Ascending aorta (tissue), 2 donors: ENCODE data around the gene ARHGEF4. TPM values are rescaled to one million over a fixed set of nuclear protein-coding genes. Genes with fewer than 3 reads are reported as not detected.

ENCODE experiments used
- DNase-seq, 2 donors: peaks; one replicate each; pipeline ENCODE4 v3.0.0-alpha.2; 2019; ENCODE audit warnings: low spot score in 2 of 2
- H3K27ac ChIP-seq, 2 donors: fragments of 200-600 bp; sonication (generic); one replicate each; pipeline ENCODE4 v1.5.1; 2016 to 2017; ENCODE audit warnings: mild to moderate bottlenecking in 1 of 2
- H3K27me3 ChIP-seq: fragments of 200-600 bp; sonication (generic); one replicate; pipeline ENCODE4 v1.5.1; 2017
- H3K36me3 ChIP-seq, 2 donors: fragments of 200-600 bp; sonication (generic); one replicate each; pipeline ENCODE4 v1.5.1; 2016
- H3K4me1 ChIP-seq, 2 donors: fragments of 200-600 bp; sonication (generic); one replicate each; pipeline ENCODE4 v1.5.1; 2016 to 2017; ENCODE audit warnings: mild to moderate bottlenecking in 1 of 2
- H3K4me3 ChIP-seq, 2 donors: fragments of 200-600 bp; sonication (generic); one replicate each; pipeline ENCODE4 v1.5.1; 2016 to 2017; ENCODE audit warnings: mild to moderate bottlenecking in 1 of 2
- H3K9me3 ChIP-seq, 2 donors: fragments of 200-600 bp; sonication (generic); one replicate each; pipeline ENCODE4 v1.5.1; 2016
- CTCF ChIP-seq, 3 experiments: fragments of 200-600 bp in 2 of 3; fragments of 450-650 bp in 1 of 3; sonication (generic) in 2 of 3; IDR thresholded peaks; one replicate each; pipeline ENCODE4 v1.5.1; 2016 to 2019; ENCODE audit warnings: antibody characterized with exemption in 3 of 3, mild to moderate bottlenecking in 1 of 3, moderate library complexity in 1 of 3
- intact Hi-C: fragments of 100-400 bp; cut with DNase I; formaldehyde crosslinking; loops from one replicate; pipeline ENCODE4 v1.15.1; 2023
- total RNA-seq: library from RNA; depleted of rRNA; stranded (reverse); fragments of >200 nt; gene quantifications from one replicate; pipeline ENCODE4 v1.1.0, GENCODE V29; 2016

The ARHGEF4 gene
- total RNA-seq, 1 donor from 2014 or later: 9.6 TPM

GRCh38 chr2:130843321-130843985 lies 6.7 kb downstream of the ARHGEF4 start:
- Histone ChIP-seq H3K27ac (no peak overlapping the region), H3K9me3 (no peaks in the 10 kb centered on the region), H3K4me1 (no peaks in the 10 kb centered on the region), H3K36me3 (no peaks in the 10 kb centered on the region), H3K27me3 (no peaks in the 10 kb centered on the region), H3K4me3 (no peak overlapping the region)
- DNase-seq: no peak
- intact Hi-C loops: no loop called here
- no peak for TF ChIP-seq CTCF (IDR thresholded peaks at IDR 0.05)

GRCh38 chr2:130844161-130844560 lies 7.4 kb downstream of the ARHGEF4 start:
- Histone ChIP-seq H3K27ac (no peak overlapping the region), H3K36me3 (no peaks in the 10 kb centered on the region), H3K27me3 (no peaks in the 10 kb centered on the region), H3K4me1 (no peaks in the 10 kb centered on the region), H3K4me3 (no peak overlapping the region), H3K9me3 (no peaks in the 10 kb centered on the region)
- no peak for TF ChIP-seq CTCF (IDR thresholded peaks at IDR 0.05)
- intact Hi-C loops: no loop called here
- no peak for DNase-seq

GRCh38 chr2:130845505-130846085 lies 8.9 kb downstream of the ARHGEF4 start:
- Histone ChIP-seq H3K27ac (no peak overlapping the region), H3K36me3 (no peaks in the 10 kb centered on the region), H3K4me3 (no peak overlapping the region), H3K9me3 (no peaks in the 10 kb centered on the region), H3K27me3 (no peaks in the 10 kb centered on the region), H3K4me1 (no peaks in the 10 kb centered on the region)
- no peak for DNase-seq
- intact Hi-C loops: no loop called here
- no peak for TF ChIP-seq CTCF (IDR thresholded peaks at IDR 0.05)

GRCh38 chr2:130846233-130846632 lies 9.5 kb downstream of the ARHGEF4 start:
- intact Hi-C loops: no loop called here
- Histone ChIP-seq H3K27me3 (no peaks in the 10 kb centered on the region), H3K4me3 (no peak overlapping the region), H3K27ac (no peak overlapping the region), H3K4me1 (no peaks in the 10 kb centered on the region), H3K36me3 (no peaks in the 10 kb centered on the region), H3K9me3 (no peaks in the 10 kb centered on the region)
- TF ChIP-seq CTCF (IDR thresholded peaks at IDR 0.05): no peak
- DNase-seq: no peak

GRCh38 chr2:130846686-130847375 lies 10.1 kb downstream of the ARHGEF4 start:
- intact Hi-C loops: no loop called here

More at GRCh38 chr2:130846686-130847375, 10.1 kb downstream of the ARHGEF4 start:
- no peak for DNase-seq
- no peaks in the 10 kb centered on the region for H3K4me1 ChIP-seq
- H3K9me3 ChIP-seq: no peaks in the 10 kb centered on the region
- H3K27me3 ChIP-seq: no peaks in the 10 kb centered on the region
- H3K36me3 ChIP-seq: no peaks in the 10 kb centered on the region
- H3K4me3 ChIP-seq: no peak overlapping the region
- H3K27ac ChIP-seq: no peak overlapping the region
- TF ChIP-seq CTCF (IDR thresholded peaks at IDR 0.05): no peak
